NCI-H446 treated with DMSO at 0.1 percent for 48 hours (cell line): ENCODE results near the gene AGER.
"Not testable (repeated sequence)": the region's sequence is repeated elsewhere in the genome, so short reads cannot be mapped to it uniquely, and the experiment has no call there.

Experiments
- DNase-seq: peaks from one replicate; lab custom pipeline; 2025; lab: John Stamatoyannopoulos, UW

Gene AGER

DNA sequence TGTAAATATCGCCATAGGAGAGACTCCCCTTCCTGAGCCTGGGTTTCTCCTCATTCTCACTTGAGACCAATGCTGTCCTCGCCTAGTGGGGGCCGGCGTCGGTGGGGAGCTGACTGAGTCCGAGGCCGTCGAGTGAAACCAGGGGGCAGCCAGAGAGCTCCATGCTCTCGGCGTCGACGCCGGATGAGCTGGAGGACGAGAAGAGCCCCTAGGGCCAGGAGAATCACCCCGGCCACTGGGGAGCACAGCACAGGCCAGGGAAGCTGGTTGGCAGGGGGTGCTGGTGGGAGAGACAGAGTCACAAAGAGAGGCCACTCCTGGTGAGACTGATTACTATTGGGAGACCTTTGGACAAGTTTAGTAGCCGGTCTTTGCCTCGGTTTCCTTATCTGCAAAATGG is 14.8 kb upstream of the AGER start:
- no peak for DNase-seq

DNA sequence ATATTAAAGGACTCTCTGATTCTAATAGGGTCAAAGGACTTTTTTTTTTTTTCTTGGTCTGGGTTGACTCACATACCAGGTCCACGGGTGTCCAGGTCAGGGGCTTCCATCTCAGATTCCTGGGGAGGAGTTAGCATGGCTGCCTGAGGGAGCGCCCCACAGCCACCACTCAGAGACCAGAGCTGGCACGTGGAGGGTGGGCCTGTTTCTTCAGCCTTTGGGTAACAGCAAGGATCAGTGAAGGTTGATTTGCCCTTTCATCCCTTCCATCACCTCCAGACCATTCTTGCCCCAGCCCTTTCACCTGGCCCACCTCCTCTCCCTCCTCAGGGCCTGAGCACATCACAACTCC is 14.3 kb upstream of the AGER start:
- no peak for DNase-seq

DNA sequence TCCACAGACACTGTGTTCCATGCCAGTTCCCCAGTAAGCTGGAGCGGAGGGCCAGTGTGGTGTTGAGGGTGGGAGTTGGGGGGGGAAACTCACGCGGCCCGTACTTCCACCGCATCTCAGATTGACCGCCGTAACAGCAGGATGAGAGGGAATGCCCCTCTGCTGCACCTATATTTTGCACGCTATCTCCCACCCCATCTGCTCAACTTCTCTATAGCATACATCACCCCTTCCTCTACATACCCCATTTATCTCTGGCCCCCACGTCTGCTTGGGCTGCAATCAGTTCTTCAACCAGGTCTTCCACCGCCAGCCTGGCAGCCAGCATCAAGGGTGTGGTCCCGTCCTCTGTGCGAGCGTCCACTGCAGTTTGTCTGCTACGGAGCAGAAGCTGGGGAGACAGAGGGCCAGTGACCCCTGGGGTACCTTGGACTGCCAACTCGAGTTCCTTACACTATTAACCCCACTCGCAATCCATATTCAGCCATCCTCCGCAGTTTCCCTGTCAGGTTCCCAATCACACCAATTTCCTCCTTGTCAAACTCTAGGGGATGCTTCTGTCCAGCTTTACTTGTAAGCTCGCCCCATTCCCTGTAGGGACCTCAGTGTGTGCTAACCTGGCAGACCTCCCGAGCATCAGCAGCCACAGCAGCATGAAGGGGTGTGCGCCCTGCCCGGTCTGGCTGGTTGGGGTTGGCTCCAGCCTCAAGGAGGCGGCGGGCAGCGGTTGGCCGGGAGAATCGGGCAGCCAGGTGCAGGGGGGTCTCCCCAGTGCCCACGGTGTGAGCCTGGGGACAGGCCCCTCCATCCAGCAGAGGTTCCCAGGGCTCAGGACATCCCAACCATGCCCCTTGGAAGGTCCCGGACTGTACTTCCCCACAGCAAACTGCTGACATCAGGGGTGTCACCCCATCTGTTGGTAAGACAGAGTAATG is 12.9 kb upstream of the AGER start:
- DNase-seq = no peak

DNA sequence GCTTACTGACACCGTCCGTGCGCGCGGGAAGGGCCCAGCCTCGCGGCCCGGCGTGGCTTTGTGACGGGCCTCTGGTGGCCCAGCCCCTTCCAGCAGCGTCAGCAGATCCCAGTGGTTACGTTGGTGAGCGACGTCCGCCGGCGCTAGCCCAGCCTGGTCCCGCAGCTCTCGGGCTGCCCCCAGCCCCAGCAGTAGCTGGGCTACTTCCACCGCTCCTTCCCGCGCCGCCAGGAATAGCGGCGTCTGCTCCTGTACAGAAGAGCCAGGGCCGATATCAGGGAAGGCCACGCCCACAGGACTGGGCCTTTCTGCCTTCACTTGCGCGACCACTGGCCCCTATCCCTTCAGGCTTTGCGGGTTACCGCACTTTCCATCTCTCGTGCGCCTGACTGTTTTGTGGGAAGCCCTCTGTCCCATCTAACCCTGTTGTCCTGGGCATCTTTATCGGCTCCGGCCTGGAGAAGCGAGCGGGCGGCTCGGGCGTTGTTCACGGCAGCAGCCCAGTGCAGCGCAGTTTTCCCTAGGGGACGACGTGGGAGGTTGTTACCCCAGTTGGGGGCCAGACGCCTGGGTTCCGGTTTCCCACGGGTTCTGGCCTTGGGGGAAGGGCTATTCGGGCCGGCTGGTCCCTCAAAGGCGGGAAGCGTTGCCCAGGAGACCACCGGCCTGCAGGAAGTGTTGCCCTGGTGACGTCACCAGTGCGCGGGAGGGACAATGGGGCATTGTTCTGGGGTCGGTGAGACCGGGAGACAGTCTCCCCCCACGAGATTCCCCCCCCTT is 12.0 kb upstream of the AGER start:
- DNase-seq = peak; percentile 48

DNA sequence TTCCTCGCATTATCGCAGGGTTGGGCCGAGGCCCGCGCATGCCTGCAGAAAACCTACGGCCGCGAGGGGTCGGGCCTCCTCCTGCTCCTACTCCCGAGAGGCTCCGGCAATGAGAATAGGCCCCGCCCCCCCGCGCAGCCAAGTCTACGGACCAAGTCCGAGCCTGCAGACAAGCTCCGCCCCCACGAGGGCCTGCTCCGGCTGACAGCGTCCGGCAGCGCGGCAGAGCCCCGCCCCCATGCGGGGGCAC is 11.5 kb upstream of the AGER start:
- peak; percentile 99 for DNase-seq

DNA sequence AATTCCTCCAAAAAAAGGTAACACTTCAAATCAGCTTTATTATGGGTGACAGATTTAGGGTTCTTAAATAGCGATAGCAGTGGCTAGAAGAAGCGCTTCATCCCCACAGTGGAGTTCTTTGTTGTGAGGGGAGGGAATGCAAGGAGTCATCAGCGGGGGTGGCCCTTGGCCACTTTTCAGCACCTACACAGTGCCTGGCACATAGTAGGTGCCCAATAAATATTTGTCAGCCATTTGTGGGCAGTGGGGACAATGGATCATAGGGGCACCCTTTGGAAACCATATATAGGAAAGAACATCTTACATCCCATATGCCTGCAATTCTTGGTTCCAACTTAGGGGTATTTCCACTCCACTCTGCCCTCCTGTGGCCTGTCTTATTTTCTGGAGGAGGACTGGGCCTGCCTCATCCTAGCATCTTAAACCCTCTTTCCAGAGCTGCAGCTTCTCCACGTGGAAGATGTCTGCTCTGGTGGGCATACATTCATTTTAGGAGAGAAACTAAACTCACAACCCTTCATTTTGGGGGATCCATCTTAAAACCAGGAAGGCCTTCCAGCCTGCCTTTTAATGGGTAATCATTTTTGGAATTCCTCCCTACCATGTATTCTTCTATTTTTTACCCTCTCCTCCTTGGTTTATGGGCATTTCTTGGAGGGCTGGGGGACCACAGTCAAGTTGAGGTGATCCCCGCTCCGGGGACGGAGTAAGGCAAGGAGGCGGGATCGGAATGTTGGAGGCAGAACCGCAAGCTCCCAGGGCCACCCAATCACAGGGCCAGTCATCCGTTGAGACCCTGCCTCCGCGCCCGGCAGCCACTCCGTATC is 11.0 kb upstream of the AGER start:
- peak; percentile 23 for DNase-seq

DNA sequence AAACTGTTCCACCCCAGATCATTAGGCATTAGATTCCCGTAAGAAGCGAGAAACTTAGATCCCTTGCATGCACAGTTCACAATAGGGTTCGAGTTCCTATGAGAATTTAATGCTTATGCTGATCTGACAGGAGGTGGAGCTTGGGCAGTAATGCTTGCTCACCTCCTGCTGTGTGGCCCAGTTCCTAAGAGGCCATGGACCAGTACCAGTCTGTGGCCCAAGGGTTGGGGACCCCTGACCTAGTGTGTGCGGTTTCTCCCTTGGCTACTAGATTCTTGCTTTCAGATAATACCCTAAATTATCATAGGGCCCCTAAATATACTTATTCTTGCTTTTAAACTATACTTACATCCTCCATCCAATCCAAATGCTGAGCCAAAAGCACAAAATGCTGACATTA is 10.3 kb upstream of the AGER start:
- no peak for DNase-seq

DNA sequence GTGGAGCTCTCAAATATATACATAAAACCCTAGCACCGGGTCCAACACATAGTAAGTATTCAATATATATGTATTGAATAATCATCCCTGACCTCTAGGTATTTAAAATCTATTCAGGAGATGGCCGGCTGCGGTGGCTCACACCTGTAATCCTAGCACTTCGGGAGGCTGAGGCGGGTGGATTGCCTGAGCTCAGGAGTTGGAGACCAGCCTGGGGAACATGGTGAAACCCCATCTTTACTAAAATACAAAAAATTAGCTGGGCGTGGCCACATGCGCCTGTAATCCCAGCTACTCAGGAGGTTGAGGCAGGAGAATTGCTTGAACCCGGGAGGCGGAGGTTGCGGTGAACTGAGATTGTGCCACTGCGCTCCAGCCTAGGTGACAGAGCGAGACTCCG is 9.0 kb upstream of the AGER start:
- DNase-seq = not testable (repeated sequence)

DNA sequence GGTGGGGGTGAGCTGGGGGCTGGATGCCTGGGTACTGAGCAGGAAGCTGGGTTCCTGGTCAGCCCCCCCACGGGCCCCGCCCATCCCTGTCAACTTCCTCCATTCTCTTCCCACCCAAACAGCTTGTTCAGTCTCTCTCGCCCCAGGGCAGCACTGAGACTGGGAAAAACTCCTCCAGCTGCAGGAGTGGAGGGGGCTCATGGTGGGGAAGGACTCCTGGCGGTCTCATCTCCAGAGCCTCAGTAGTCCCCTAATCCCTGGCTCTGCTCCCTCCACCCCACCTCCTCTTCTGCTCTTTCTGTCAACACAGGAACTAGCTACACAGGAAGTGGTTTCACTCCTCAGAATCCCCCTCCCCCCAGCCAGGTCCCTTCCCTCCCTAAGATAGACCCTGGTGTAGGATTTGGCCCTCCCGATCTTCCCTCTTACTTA is 8.6 kb upstream of the AGER start, which contains the start of gene GPSM3:
Gene GPSM3, minus strand, starts transcription at position 36 of the 432 bp plus-strand sequence. CDS start 130 bp downstream, outside the sequence.
- DNase-seq = no peak

DNA sequence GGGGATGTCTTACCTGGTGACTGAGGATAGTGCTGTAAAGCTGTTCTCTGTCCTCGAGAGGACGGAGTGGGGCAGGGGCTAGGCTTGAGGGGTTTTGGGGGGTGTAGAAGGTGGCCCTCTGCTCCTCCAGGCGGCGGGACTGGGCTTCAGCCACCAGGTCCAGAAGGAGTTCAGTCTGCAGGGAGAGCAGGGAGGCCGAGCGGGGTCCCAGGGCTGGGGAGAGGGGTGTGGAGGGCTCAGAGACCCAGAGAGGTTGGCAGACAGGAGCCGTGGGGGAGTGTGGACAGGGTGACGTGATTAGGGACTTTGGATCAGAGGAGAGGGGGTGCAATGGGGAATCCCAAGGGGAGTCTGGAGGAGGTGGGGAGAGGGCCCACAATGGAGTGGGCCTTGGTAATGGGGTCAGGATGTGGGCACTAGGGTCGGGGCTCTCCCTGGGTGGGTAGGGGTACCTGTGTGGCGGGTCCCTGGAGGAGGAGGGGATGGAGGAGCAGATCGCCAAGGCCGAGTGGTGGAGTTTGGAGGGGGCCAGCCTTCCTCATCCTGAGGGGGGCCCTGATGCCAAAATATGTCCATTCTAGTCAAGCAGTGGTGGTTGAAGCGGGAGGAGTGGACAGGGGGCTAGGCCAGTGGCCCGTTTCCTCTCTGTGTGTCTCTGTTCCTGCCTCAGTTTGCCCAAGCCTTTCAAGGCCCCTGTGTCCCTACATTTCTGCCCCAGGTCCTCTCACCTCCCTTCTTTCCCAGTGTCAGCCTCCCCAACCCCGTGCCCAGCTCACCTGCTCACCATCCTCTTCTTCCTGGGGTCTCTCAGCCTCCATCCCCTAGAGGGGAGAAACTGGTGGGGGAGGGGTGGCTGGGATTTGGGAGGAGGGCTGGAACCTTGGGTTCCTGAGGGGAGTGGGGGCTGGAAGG is 7.9 kb upstream of the AGER start:
- DNase-seq = no peak

DNA sequence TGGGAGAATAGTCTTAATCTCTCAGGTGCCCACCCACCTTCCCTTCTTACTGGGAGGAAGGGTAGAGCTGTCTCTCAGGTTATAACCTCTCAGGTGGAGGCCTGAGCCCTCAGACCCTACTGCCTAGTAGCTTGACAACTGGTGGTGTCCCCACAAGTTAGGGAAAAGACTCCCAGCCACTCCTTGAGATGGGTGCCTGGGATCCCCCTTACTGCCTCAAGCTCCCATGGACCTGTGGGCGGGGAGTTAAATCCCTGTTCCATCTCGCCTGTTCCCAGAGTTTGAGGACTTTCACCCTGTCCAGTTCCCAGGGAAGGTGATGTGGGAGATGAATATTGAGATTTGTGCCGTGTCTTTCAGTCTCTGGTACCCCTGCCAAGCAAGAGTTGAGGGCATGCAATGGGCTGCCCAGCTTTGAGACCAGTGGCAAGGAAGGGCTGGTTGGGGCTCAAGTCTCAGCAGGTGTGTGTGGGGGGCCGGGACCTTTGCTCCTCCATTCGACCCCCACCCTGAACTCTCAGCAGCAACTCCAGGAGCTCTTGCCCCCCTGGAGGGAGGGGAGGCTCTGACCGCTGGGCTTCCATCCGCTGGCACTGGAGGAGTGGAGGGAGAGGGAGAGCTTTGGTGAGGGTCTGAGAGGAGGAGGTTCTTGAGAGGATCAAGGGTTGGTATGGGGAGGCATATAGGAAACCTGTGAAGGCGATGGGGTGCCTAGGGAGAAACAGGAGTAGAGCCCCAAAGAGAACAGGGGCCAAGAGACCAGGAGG is 7.0 kb upstream of the AGER start:
- DNase-seq = no peak

DNA sequence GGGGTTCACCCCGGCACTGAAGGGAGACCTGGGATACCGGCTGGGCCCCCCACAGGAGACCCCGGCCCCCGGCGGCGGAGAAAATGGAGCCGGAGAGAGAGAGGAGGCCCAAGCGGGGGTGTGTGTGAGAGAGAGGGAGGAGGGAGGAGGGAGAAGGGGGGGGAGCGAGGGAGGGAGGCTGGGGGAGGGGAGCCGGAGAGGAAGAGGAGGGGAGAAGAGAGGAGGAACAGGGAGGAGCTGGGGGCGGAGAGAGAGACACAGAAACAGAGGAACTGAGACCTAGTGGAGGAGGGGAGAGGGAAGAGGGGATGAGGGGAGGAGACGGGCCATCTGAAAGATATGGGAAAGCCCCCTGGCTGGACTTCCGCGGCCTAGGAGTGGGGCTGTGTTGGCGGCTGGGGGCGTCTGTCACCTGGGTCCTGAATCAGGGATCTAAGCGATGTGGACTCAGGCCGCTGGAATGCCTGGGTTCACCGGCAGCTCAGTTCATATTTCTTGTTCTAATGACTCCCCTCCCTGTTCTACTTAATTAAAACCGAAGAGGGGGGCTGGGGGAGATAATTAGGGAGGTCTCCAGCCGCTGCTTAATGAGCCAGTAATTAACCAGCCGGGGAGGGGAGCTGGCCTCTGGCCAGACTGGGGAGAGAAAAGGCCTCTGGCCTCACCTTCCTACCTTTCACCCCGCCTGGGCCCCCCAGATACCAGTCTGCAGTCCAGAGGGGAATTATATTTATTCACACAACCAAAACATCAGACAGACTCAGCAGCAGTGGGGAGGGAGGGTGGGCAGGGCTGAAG is 6.2 kb upstream of the AGER start, which contains the start of gene PBX2:
Gene PBX2, minus strand, starts transcription at position 149 of the 798 bp plus-strand sequence. CDS start 287 bp downstream, outside the sequence.
- peak; percentile 70 for DNase-seq

DNA sequence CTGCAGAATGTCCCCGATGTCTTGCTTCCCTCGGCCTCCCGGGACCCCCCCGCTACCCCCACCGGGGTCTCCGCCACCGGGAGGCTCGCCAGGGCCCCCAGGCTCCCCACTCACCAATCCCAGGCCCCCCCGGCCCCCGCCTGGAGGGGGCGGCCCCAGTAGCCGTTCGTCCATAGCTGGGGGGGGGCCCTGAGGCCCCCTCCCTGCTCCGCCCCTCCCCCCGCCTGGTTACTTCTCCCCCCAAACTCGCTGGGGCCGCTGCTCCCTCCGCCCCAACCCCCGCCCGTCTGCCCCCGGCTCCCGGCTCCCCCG is 5.6 kb upstream of the AGER start:
- no peak for DNase-seq

DNA sequence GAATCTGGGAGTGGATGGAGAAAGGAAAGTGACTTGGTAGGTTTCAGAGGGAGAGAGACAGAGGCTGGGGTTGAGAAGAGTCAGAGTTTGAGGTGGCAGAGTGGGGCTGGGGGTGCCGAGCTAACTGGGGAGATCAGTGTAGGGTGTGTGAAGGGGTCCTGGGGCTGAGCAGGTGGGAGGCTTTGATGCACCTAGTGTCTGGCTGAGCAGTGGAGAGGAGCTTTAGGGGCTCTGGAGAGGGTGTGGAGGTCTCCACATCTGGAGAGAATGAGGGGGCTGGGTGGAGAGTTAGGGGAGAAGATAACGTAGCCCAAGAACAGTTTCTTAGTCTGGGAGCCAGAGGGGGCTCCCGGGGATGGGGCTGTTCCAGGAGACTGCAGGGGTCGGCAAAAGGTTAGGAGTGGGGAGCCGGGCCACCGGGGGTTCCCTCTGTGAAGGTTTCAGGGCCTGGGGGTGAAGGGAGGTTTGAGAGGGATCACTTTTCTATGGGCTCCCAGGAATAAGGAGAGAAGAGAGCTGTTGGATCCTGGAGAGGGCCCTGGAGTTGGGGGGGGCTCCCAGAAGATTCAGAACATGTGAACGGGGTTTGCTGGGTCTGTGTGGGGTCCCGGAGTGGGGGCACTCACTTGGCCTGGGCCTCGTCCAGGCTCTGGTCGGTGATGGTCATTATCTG is 5.2 kb upstream of the AGER start:
- no peak for DNase-seq

DNA sequence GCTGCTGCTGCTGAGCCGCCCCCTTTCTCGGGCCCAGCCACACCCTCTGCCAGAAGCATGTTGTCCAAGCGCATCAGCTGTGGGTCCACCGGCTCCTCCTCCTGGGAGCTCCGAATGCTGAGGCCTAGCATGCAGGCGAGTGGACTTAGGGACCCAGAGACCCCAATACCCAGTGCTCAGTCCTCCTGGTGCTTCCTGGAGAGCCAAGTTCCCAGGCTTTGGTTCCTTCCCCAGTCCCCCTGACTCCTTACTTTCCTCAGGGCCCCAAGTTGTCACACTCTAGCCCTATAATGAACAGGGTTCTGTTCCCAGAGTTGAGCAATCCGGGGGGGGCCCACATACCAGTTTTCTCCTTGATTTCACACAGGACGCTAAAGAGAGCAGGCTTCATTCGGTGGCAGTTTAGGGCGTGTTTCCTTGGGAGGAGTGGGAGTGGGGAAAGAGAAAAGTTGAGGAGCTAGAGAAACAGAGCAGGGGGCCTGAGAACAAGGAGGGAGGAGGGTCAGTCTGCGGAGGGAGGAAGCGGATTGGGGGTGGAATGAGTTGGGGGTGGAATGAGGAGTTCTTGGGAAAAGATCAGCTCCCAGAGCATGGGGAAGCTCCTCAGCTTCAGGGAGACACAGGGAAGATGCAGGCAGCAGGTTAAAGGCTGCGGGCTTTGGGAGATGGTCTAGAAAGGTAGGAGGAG is 4.5 kb upstream of the AGER start:
- DNase-seq = no peak

DNA sequence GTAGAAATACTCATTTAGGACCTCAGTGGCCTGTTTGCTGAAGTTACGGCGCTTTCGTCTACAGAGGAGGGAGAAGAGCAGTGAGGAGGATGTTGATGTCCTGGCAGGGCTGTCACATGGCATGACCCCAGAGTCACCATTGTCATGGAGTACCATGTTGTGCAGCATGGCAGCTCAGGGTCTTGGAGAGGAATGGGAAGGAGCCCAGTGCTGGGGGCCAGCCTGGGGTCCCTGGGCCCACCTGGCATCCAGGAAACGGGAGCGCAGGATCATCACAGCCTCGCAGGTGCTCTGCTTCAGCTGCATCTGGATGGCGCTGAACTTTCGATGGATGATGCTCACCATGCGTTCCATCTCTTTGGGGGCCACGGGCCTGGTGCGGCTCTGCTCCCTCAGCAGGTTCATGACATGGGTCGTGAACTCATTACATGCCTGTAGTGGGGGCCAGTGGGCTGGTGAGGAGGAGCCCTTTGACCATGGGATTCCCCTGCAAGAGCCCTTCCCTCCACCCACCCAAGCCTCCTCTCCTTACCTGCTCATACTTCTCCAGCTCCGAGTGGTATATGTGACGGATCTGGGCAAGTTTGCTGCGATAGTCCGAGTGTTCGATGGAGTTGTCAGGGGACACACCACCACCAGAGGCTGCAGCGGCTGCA is 3.8 kb upstream of the AGER start:
- DNase-seq = not testable (repeated sequence)

DNA sequence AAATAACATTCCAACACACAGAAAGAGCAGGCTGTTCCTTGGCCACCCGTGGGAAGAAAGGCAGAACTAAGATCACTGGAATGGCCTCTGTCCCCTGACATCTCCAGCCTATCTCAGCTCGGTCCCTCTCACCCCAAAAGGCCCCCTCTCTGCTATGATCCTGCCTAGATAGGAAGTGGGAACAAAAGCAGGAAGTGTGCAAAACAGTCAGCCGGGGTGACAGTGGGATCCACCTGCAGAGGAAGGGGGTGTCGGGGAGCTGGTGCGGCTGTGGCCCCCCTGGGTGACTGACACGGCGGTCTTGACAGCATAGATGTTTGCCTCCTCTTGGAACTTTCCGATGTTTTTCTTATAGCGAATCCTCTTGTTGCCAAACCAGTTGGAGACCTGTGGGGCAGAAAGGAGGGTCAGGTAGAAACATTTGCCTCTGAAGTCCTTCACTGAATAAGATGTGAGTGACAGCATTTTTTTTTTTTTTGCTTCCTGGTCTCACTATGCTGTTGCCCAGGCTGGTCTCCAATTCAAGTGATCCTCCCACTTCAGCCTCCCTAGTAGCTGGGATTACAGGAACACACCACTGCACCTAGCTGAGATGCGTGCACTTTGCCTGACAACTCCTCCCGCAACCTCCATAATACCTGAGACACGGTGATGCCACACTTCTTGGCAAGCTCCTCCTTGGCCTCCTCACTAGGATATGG is 3.1 kb upstream of the AGER start:
- no peak for DNase-seq
